ENCODE results near the gene PAQR9.

PAQR9 gene

GRCh38 chr3:142943870-142944269 is 19.6 kb downstream of the PAQR9 start:
- Histone ChIP-seq H3K36me3 (no peaks in the 10 kb centered on the region), H3K4me3 (ENCODE audit: low read depth in 1 of 2, low read length in 1 of 2) (no peak overlapping the region), H3K27me3 (peaks cover 28% of the 10 kb centered on the region), H3K4me1 (ENCODE audit: control insufficient read depth in 1 of 2, insufficient read depth in 1 of 2, low read depth in 1 of 2, low read length in 1 of 2) (peaks cover 0 to 9% of the 10 kb centered on the region in 2 experiments), H3K27ac (no peak overlapping the region), H3K9me3 (no peaks in the 10 kb centered on the region)
- TF ChIP-seq CTCF (IDR thresholded peaks at IDR 0.05): no peak

- H3K9me3 ChIP-seq: no peaks in the 10 kb centered on the region
- no peaks in the 10 kb centered on the region for H3K36me3 ChIP-seq
- no peak overlapping the region for H3K27ac ChIP-seq
- no peak overlapping the region for H3K4me3 ChIP-seq (ENCODE audit: low read depth in 1 of 2, low read length in 1 of 2)
- no peak for TF ChIP-seq CTCF (IDR thresholded peaks at IDR 0.05)
- peaks cover 0 to 9% of the 10 kb centered on the region in 2 experiments for H3K4me1 ChIP-seq (ENCODE audit: control insufficient read depth in 1 of 2, insufficient read depth in 1 of 2, low read depth in 1 of 2, low read length in 1 of 2)
- H3K27me3 ChIP-seq: peaks cover 23% of the 10 kb centered on the region
Measured at GRCh38 chr3:142943349-142943748, 20.1 kb downstream of the PAQR9 start.

- Histone ChIP-seq H3K36me3 (no peaks in the 10 kb centered on the region), H3K4me1 (ENCODE audit: control insufficient read depth in 1 of 2, insufficient read depth in 1 of 2, low read depth in 1 of 2, low read length in 1 of 2) (no peaks in the 10 kb centered on the region)
Measured at GRCh38 chr3:142941373-142942123, 21.9 kb downstream of the PAQR9 start.

GRCh38 chr3:142940472-142940871 is 23.0 kb downstream of the PAQR9 start:
- no peak for TF ChIP-seq CTCF (IDR thresholded peaks at IDR 0.05)
- Histone ChIP-seq H3K36me3 (no peaks in the 10 kb centered on the region), H3K4me1 (ENCODE audit: control insufficient read depth in 1 of 2, insufficient read depth in 1 of 2, low read depth in 1 of 2, low read length in 1 of 2) (no peaks in the 10 kb centered on the region)

More at GRCh38 chr3:142941373-142942123, 21.9 kb downstream of the PAQR9 start:
- H3K27me3 ChIP-seq: peaks cover 5% of the 10 kb centered on the region
- no peaks in the 10 kb centered on the region for H3K9me3 ChIP-seq
- H3K27ac ChIP-seq: no peak overlapping the region
- TF ChIP-seq CTCF (IDR thresholded peaks at IDR 0.05): no peak
- no peak overlapping the region for H3K4me3 ChIP-seq (ENCODE audit: low read depth in 1 of 2, low read length in 1 of 2)

GRCh38 chr3:142940000-142940399 is 23.5 kb downstream of the PAQR9 start:
- no peak overlapping the region for H3K4me3 ChIP-seq (ENCODE audit: low read depth in 1 of 2, low read length in 1 of 2)
- H3K36me3 ChIP-seq: no peaks in the 10 kb centered on the region
- H3K27ac ChIP-seq: no peak overlapping the region
- H3K27me3 ChIP-seq: no peaks in the 10 kb centered on the region
- no peak for TF ChIP-seq CTCF (IDR thresholded peaks at IDR 0.05)
- H3K9me3 ChIP-seq: no peaks in the 10 kb centered on the region
- H3K4me1 ChIP-seq (ENCODE audit: control insufficient read depth in 1 of 2, insufficient read depth in 1 of 2, low read depth in 1 of 2, low read length in 1 of 2): no peaks in the 10 kb centered on the region

More at GRCh38 chr3:142940472-142940871, 23.0 kb downstream of the PAQR9 start:
- Histone ChIP-seq H3K4me3 (ENCODE audit: low read depth in 1 of 2, low read length in 1 of 2) (no peak overlapping the region), H3K27me3 (no peaks in the 10 kb centered on the region), H3K27ac (no peak overlapping the region), H3K9me3 (no peaks in the 10 kb centered on the region)

Measured in neutrophil (primary cell).